HG02588 (cell line): ENCODE data around the gene SLC22A31.

Experiments
- ATAC-seq: cut with Tn5 transposase; IDR thresholded peaks from one replicate; pipeline ENCODE4 v1.9.1; 2021; ENCODE audit warnings: mild to moderate bottlenecking, moderate library complexity; ENCODE audit not compliant: unreplicated experiment

Gene SLC22A31

GRCh38 chr16:89217138-89217387, 16.7 kb upstream of the SLC22A31 start:
- ATAC-seq: no peak

- no peak for ATAC-seq
Measured at GRCh38 chr16:89216315-89217137, 16.2 kb upstream of the SLC22A31 start.

GRCh38 chr16:89210904-89211515, 10.7 kb upstream of the SLC22A31 start:
- no peak for ATAC-seq

GRCh38 chr16:89210165-89210903, 10.0 kb upstream of the SLC22A31 start:
- ATAC-seq: no peak

- ATAC-seq: no peak
Measured at GRCh38 chr16:89209522-89210044, 9.2 kb upstream of the SLC22A31 start.

- ATAC-seq: no peak
Measured at GRCh38 chr16:89207993-89208392, 7.7 kb upstream of the SLC22A31 start.

- no peak for ATAC-seq
Measured at GRCh38 chr16:89202422-89203215, 2.3 kb upstream of the SLC22A31 start.

GRCh38 chr16:89201439-89202377, 1.4 kb upstream of the SLC22A31 start:
- ATAC-seq: no peak

- no peak for ATAC-seq
Measured at GRCh38 chr16:89200850-89201411, 594 bp upstream of the SLC22A31 start.

- ATAC-seq: no peak
Measured at GRCh38 chr16:89199241-89200123, 855 bp downstream of the SLC22A31 start.

- no peak for ATAC-seq
Measured at GRCh38 chr16:89198417-89199240, 1.7 kb downstream of the SLC22A31 start.

- no peak for ATAC-seq
Measured at GRCh38 chr16:89197633-89198416, 2.5 kb downstream of the SLC22A31 start.

- no peak for ATAC-seq
Measured at GRCh38 chr16:89197033-89197632, 3.2 kb downstream of the SLC22A31 start.

GRCh38 chr16:89195521-89196171, 4.7 kb downstream of the SLC22A31 start:
- no peak for ATAC-seq

- no peak for ATAC-seq
Measured at GRCh38 chr16:89194340-89195311, 5.7 kb downstream of the SLC22A31 start.
